Measurements from ENCODE around the gene C9orf50. TPM values are rescaled to one million over a fixed set of nuclear protein-coding genes. Genes with fewer than 3 reads are reported as not detected.

C9orf50 gene
- total and polyA plus RNA-seq, 11 donors: not detected

Other genes with a start within 250 kb of the C9orf50 start
- 10 to 100 TPM; 39.0 to 76.7 (median 56.0) TPM for gene NTMT1, start 5.1 kb upstream of the C9orf50 start, total RNA-seq
- gene NTMT1, start 5.1 kb upstream of the C9orf50 start, polyA plus RNA-seq: 100 to 1,000 TPM in 1 of 2 donors, 10 to 100 TPM in 1; 87.7 to 111 TPM
- 10 to 100 TPM in 5 of 9 donors, 1 to 10 TPM in 4; 7.5 to 22.5 (median 10.3) TPM for gene ASB6, start 21.1 kb upstream of the C9orf50 start, total RNA-seq
- 10 to 100 TPM in 1 of 2 donors, 1 to 10 TPM in 1; 8.2 to 17.2 TPM for gene ASB6, start 21.1 kb upstream of the C9orf50 start, polyA plus RNA-seq
- gene PRRX2, start 44.5 kb upstream of the C9orf50 start, total RNA-seq: 1 to 10 TPM in 3 of 9 donors, under 1 TPM in 5, not detected in 1; 0.22 to 1.5 (median 0.84) TPM
- gene PRRX2, start 44.5 kb upstream of the C9orf50 start, polyA plus RNA-seq: under 1 TPM; 0.65 to 0.83 TPM
- 1 to 10 TPM in 4 of 9 donors, under 1 TPM in 5; 0.30 to 3.0 (median 0.83) TPM for gene PTGES, start 131.9 kb upstream of the C9orf50 start, total RNA-seq
- gene PTGES, start 131.9 kb upstream of the C9orf50 start, polyA plus RNA-seq: 1 to 10 TPM; 1.5 to 2.7 TPM
- gene TOR1B, start 182.1 kb upstream of the C9orf50 start, total RNA-seq: 10 to 100 TPM in 8 of 9 donors, 1 to 10 TPM in 1; 9.4 to 16.1 (median 13.0) TPM
- gene TOR1B, start 182.1 kb upstream of the C9orf50 start, polyA plus RNA-seq: 10 to 100 TPM in 1 of 2 donors, 1 to 10 TPM in 1; 7.3 to 20.7 TPM
- 10 to 100 TPM; 11.0 to 27.3 (median 15.7) TPM for gene TOR1A, start 203.0 kb upstream of the C9orf50 start, total RNA-seq
- 10 to 100 TPM; 10.5 to 23.3 TPM for gene TOR1A, start 203.0 kb upstream of the C9orf50 start, polyA plus RNA-seq
- gene C9orf78, start 214.2 kb upstream of the C9orf50 start, total RNA-seq: 10 to 100 TPM; 28.4 to 54.8 (median 32.5) TPM
- 10 to 100 TPM; 36.0 to 69.2 TPM for gene C9orf78, start 214.2 kb upstream of the C9orf50 start, polyA plus RNA-seq
- gene USP20, start 214.4 kb upstream of the C9orf50 start, total RNA-seq: 10 to 100 TPM in 7 of 9 donors, 1 to 10 TPM in 2; 9.5 to 19.7 (median 13.1) TPM
- 10 to 100 TPM in 1 of 2 donors, 1 to 10 TPM in 1; 9.4 to 12.1 TPM for gene USP20, start 214.4 kb upstream of the C9orf50 start, polyA plus RNA-seq

Measured in heart left ventricle (tissue), 11 donors.